Panc1 (cell line): ENCODE measurements around the gene RGS9BP. TPM values are rescaled to one million over a fixed set of nuclear protein-coding genes. Genes with fewer than 3 reads are reported as not detected.

Source experiments
- ATAC-seq: fragments of 200-7000 bp; cut with Tn5 transposase; 2 replicates; pipeline ENCODE4 v1.9.1; 2020; ENCODE audit warnings: mild to moderate bottlenecking, moderate library complexity
- BruUV-seq: library from RNA; stranded (reverse); fragments of 400-500 nt; replicated peaks from 2 replicates; lab custom pipeline; 2021; lab: Mats Ljungman, UMichigan
- CTCF ChIA-PET: fragments of 300-600 bp; sonication (Branson Sonifier 250); formaldehyde crosslinking; loops from one replicate; lab custom pipeline; 2022; ENCODE audit warnings: antibody characterized with exemption; lab: Charles Lee
- POLR2A ChIA-PET: fragments of 300-600 bp; sonication (Branson Sonifier 250); formaldehyde crosslinking; loops from one replicate; lab custom pipeline; 2022; ENCODE audit warnings: antibody characterized with exemption; lab: Charles Lee
- DNase-seq: peaks from one replicate; pipeline ENCODE4 v3.0.0-alpha.2; 2010; ENCODE audit warnings: low read depth, low spot score
- H3K27ac ChIP-seq: 2 replicates; pipeline ENCODE4 v1.5.1; 2011; ENCODE audit warnings: mild to moderate bottlenecking, low read length, inconsistent platforms
- H3K27me3 ChIP-seq: fragments of 200-500 bp; sonication (Bioruptor generic); 2 replicates; pipeline ENCODE4 v1.6.0; 2014; ENCODE audit warnings: low read length, inconsistent platforms; ENCODE audit not compliant: control insufficient read depth, insufficient read depth
- H3K36me3 ChIP-seq: fragments of 200-500 bp; sonication (Bioruptor generic); 2 replicates; pipeline ENCODE4 v1.5.1; 2014; ENCODE audit warnings: inconsistent platforms, mild to moderate bottlenecking, low read length, moderate library complexity; ENCODE audit not compliant: control insufficient read depth, insufficient read depth
- H3K4me1 ChIP-seq: 2 replicates; pipeline ENCODE4 v1.5.1; 2011; ENCODE audit warnings: inconsistent platforms, mild to moderate bottlenecking, low read length, moderate library complexity; ENCODE audit not compliant: control insufficient read depth, insufficient read depth
- H3K4me3 ChIP-seq, 2 experiments: 2 replicates each; pipeline ENCODE4 v1.5.1; 2011 to 2012; ENCODE audit warnings: low read depth in 2 of 2, low read length in 2 of 2, mild to moderate bottlenecking in 2 of 2, inconsistent platforms in 1 of 2, moderate library complexity in 1 of 2
- H3K9me3 ChIP-seq: fragments of 200-500 bp; sonication (Bioruptor generic); 2 replicates; pipeline ENCODE4 v1.5.1; 2014; ENCODE audit warnings: low read depth, mild to moderate bottlenecking, inconsistent platforms, low read length, moderate library complexity; ENCODE audit not compliant: control insufficient read depth, insufficient read depth
- POLR2AphosphoS5 ChIP-seq: IDR thresholded peaks from 2 replicates; pipeline ENCODE4 v1.6.1; 2012; ENCODE audit warnings: mild to moderate bottlenecking, low read depth, low read length, moderate library complexity
- SIN3A ChIP-seq: IDR thresholded peaks from 2 replicates; pipeline ENCODE4 v1.6.1; 2012; ENCODE audit warnings: low read depth, mild to moderate bottlenecking, low read length, moderate library complexity, borderline replicate concordance; ENCODE audit not compliant: insufficient read depth
- TCF7L2 ChIP-seq: IDR thresholded peaks from 2 replicates; pipeline ENCODE4 v1.6.1; 2011; ENCODE audit warnings: mild to moderate bottlenecking, low read depth, low read length, inconsistent platforms
- in situ Hi-C: cut with HindIII; loops from 2 replicates; pipeline ENCODE4 v1.10.0; 2016; ENCODE audit warnings: low sequenced_read_pairs, low pct_unique_long_range_greater_than_20kb
- intact Hi-C: fragments of 100-400 bp; cut with micrococcal nuclease; formaldehyde crosslinking; loops from one replicate; pipeline ENCODE4 v1.10.0; 2022; ENCODE audit not compliant: unreplicated experiment
- total RNA-seq: library from RNA; stranded (reverse); gene quantifications from one replicate; pipeline ENCODE4 v1.2.1, GENCODE V29; 2021; ENCODE audit not compliant: unreplicated experiment
- TF ChIP-seq, protein P1 (sequence below): fragments of 450-650 bp; IDR thresholded peaks from 2 replicates; pipeline ENCODE4 v1.5.1; 2017; ENCODE audit warnings: mild to moderate bottlenecking
- TF ChIP-seq, protein P2 (sequence below), 2 experiments: IDR thresholded peaks; 2 replicates each; pipeline ENCODE4 v1.6.1; 2011 to 2012; ENCODE audit warnings: low read depth in 2 of 2, control low read depth in 1 of 2, low read length in 1 of 2, mild to moderate bottlenecking in 1 of 2, moderate library complexity in 1 of 2; ENCODE audit not compliant: insufficient read depth in 1 of 2

RGS9BP gene
- total RNA-seq, 1 experiment from 2014 or later, result 1.3 TPM

DNA sequence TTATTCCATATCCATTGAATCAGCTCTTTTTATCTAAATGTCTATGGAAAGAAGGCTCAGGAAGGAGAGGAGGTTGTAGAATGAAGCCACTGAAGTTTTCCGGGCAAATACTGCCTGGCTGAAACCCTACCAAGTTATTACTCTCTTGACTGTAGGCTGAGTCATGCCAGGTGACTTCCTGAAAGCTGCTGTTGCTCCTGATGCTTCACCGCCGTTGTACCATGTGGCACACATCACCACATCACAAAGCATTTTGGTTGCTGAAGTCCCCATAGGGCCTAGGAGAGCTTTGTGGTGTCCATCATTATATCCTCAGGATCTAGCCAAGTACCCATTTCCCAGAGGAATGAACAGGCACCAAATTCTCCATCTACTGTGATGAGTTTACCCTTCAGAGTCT, 32.8 kb downstream of the RGS9BP start:
- Histone ChIP-seq H3K9me3 (peaks cover 7% of the 10 kb centered on the region; the same call in 1 of the 2 replicates), H3K4me1 (no peaks in the 10 kb centered on the region), H3K36me3 (peaks cover 16% of the 10 kb centered on the region; the same call in 1 of the 2 replicates), H3K27me3 (no peaks in the 10 kb centered on the region), H3K4me3 (no peak overlapping the region), H3K27ac (no peak overlapping the region)
- no TSS peak for BruUV-seq
- no peak for DNase-seq
- peak; percentile 65 for ATAC-seq
- POLR2A ChIA-PET, result no interaction called here
- in situ Hi-C loops, result no loop called here
- intact Hi-C loops, result no loop called here
- CTCF ChIA-PET, result no interaction called here
- TF ChIP-seq, protein P1, sequence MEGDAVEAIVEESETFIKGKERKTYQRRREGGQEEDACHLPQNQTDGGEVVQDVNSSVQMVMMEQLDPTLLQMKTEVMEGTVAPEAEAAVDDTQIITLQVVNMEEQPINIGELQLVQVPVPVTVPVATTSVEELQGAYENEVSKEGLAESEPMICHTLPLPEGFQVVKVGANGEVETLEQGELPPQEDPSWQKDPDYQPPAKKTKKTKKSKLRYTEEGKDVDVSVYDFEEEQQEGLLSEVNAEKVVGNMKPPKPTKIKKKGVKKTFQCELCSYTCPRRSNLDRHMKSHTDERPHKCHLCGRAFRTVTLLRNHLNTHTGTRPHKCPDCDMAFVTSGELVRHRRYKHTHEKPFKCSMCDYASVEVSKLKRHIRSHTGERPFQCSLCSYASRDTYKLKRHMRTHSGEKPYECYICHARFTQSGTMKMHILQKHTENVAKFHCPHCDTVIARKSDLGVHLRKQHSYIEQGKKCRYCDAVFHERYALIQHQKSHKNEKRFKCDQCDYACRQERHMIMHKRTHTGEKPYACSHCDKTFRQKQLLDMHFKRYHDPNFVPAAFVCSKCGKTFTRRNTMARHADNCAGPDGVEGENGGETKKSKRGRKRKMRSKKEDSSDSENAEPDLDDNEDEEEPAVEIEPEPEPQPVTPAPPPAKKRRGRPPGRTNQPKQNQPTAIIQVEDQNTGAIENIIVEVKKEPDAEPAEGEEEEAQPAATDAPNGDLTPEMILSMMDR, result no peak
- TF ChIP-seq POLR2AphosphoS5 (no peak), SIN3A (no peak), TCF7L2 (no peak)
- TF ChIP-seq, protein P2, sequence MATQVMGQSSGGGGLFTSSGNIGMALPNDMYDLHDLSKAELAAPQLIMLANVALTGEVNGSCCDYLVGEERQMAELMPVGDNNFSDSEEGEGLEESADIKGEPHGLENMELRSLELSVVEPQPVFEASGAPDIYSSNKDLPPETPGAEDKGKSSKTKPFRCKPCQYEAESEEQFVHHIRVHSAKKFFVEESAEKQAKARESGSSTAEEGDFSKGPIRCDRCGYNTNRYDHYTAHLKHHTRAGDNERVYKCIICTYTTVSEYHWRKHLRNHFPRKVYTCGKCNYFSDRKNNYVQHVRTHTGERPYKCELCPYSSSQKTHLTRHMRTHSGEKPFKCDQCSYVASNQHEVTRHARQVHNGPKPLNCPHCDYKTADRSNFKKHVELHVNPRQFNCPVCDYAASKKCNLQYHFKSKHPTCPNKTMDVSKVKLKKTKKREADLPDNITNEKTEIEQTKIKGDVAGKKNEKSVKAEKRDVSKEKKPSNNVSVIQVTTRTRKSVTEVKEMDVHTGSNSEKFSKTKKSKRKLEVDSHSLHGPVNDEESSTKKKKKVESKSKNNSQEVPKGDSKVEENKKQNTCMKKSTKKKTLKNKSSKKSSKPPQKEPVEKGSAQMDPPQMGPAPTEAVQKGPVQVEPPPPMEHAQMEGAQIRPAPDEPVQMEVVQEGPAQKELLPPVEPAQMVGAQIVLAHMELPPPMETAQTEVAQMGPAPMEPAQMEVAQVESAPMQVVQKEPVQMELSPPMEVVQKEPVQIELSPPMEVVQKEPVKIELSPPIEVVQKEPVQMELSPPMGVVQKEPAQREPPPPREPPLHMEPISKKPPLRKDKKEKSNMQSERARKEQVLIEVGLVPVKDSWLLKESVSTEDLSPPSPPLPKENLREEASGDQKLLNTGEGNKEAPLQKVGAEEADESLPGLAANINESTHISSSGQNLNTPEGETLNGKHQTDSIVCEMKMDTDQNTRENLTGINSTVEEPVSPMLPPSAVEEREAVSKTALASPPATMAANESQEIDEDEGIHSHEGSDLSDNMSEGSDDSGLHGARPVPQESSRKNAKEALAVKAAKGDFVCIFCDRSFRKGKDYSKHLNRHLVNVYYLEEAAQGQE (IDR thresholded peaks at IDR 0.05; ENCODE audit: insufficient read depth in 1 of 2, low read depth in 2 of 2, low read length in 1 of 2), result no peak

DNA sequence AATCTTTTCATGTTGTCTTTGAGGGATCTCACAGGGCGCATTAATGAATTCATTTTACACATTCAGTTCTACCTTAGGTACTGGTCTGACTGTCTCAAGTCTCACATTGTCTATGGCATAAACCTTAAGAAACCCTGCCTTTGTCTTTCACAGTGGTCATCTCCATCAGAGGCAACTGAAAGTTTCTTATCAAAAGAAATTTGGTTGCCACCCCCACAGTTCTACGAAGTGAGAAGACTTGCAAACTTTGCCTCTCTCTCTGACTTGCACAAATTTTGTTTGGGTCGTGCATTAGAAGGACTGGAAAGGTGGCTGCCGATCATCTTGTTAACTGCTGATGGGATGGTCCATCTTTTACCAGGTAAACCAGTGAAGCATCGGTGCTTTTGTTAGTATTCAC, 33.4 kb downstream of the RGS9BP start:
- intact Hi-C loops (no loop called here), in situ Hi-C loops (no loop called here)
- DNase-seq (no peak), ATAC-seq (0 out of 2 replicates have a peak, but pooled peaks have one; percentile 31)
- Histone ChIP-seq H3K4me1 (no peaks in the 10 kb centered on the region), H3K36me3 (peaks cover 19% of the 10 kb centered on the region; the same call in 1 of the 2 replicates), H3K4me3 (no peak overlapping the region), H3K9me3 (peaks cover 4% of the 10 kb centered on the region; the same call in 1 of the 2 replicates), H3K27me3 (no peaks in the 10 kb centered on the region), H3K27ac (no peak overlapping the region)
- POLR2A ChIA-PET, result no interaction called here
- BruUV-seq, result no TSS peak
- TF ChIP-seq TCF7L2, result no peak
- no peak for TF ChIP-seq SIN3A
- TF ChIP-seq, protein P1, result no peak
- no peak for TF ChIP-seq POLR2AphosphoS5
- TF ChIP-seq, protein P2 (IDR thresholded peaks at IDR 0.05; ENCODE audit: insufficient read depth in 1 of 2, low read depth in 2 of 2, low read length in 1 of 2), result no peak
- CTCF ChIA-PET, result no interaction called here
